ENCODE measurements around the gene MT1E. TPM values are rescaled to one million over a fixed set of nuclear protein-coding genes. Genes with fewer than 3 reads are reported as not detected.
A peak's percentile ranks its signal among the peaks of the same experiment; 100 is the strongest.

MT1E gene
- total and polyA plus RNA-seq, 9 donors, result 16.1 to 867 (median 65.3) TPM

DNA sequence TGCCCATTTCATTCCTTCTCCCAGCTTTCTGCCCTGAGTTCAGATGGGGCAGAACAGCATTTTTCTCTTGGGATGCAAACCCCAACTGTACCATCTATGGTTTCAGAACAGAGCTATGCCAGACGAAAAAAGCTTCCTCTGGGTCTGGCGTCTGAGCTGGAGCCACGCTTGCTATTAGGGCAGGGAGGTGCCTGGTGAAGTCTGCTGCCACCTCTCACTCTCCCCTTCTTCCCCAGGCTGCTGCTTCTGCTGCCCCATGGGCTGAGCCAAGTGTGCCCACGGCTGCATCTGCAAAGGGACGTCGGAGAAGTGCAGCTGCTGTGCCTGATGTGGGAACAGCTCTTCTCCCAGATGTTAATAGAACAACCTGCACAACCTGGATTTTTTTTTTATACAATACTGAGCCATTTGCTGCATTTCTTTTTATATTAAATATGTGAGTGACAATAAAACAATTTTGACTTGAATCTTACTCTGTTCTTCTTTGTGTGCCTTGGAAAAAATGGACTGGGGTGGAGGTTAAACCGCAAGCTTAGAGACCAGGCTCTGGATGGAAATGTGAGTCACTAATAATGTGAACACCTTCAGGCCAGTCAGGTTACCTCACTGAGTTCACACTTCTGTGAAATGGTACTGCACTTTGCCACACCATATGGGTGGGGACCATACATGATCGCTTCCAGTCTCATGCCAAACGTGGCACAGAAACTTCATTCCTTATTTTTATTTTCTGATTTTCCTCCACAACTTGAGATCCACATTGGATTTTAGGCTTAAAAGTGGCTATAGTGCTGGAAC is 11.2 kb downstream of the MT1E start:
- H3K27me3 ChIP-seq, result no peaks in the 10 kb centered on the region

DNA sequence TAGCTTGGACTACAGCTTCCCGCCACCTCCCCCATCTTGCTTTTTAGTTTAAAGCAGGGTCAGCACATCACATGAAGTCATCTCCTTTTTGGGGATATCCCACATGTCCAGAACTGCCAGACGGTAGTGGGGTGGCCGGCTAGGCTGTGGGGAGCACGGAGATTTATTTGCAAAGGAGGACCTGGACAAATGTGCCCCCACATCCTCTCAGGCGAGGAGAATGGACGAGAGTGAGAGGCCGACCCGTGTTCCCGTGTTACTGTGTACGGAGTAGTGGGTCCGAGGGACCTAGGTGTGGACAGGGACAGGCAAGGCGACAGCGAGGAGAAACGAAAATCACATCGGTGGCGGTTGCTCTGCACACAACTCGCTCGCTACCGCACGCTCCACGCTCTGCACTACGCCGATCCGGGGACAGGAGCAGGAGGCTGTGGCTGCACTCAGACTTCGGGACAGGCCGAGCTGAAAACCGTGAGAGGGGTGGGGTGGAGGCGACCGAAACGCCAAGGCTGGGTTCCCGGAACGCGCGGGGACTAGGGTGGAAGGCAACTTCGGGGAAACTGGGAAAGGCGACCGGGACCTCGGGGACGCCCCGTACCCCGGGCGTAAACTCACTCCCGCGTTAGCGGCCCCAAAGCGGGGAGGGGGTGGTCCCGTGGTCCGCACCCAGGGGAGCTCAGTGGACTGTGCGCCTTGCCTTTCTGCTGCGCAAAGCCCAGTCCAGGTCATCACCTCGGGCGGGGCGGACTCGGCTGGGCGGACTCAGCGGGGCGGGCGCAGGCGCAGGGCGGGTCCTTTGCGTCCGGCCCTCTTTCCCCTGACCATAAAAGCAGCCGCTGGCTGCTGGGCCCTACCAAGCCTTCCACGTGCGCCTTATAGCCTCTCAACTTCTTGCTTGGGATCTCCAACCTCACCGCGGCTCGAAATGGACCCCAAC is 12.5 kb downstream of the MT1E start, which contains the start of gene MT1A:
TSS of gene MT1A (plus strand) at position 853 of the 937 bp plus-strand sequence. CDS start at position 926, 73 bp downstream.
- Histone ChIP-seq H3K27ac (no peak within 1 kb of the TSS), H3K36me3 (no peaks in the 10 kb centered on the region), H3K27me3 (no peaks in the 10 kb centered on the region), H3K9me3 (no peaks in the 10 kb centered on the region), H3K4me1 (ENCODE audit: insufficient read depth) (peaks cover 9% of the 10 kb centered on the region), H3K4me3 (peak within 1 kb of the TSS; percentile 27)
- TF ChIP-seq EP300 (IDR thresholded peaks at IDR 0.05) (peak; percentile 39), POLR2A (IDR thresholded peaks at IDR 0.05) (peak; percentile 32)
- TF ChIP-seq, protein P1, sequence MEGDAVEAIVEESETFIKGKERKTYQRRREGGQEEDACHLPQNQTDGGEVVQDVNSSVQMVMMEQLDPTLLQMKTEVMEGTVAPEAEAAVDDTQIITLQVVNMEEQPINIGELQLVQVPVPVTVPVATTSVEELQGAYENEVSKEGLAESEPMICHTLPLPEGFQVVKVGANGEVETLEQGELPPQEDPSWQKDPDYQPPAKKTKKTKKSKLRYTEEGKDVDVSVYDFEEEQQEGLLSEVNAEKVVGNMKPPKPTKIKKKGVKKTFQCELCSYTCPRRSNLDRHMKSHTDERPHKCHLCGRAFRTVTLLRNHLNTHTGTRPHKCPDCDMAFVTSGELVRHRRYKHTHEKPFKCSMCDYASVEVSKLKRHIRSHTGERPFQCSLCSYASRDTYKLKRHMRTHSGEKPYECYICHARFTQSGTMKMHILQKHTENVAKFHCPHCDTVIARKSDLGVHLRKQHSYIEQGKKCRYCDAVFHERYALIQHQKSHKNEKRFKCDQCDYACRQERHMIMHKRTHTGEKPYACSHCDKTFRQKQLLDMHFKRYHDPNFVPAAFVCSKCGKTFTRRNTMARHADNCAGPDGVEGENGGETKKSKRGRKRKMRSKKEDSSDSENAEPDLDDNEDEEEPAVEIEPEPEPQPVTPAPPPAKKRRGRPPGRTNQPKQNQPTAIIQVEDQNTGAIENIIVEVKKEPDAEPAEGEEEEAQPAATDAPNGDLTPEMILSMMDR (IDR thresholded peaks at IDR 0.05), result no peak
- peak in 4 of 5 donors; percentile 33 to 77 (median 68) for DNase-seq
- intact Hi-C loops (cut with DNase I), result no loop called here
- 7 to 18% (median 14%) methylated on average over 58 to 68 of the region's 68 CpGs for WGBS, 3 donors

More for the DNA sequence above, 11.2 kb downstream of the MT1E start:
- Histone ChIP-seq H3K36me3 (no peaks in the 10 kb centered on the region), H3K4me3 (no peak overlapping the region), H3K27ac (no peak overlapping the region), H3K9me3 (no peaks in the 10 kb centered on the region), H3K4me1 (ENCODE audit: insufficient read depth) (peaks cover 9% of the 10 kb centered on the region)
- TF ChIP-seq EP300 (IDR thresholded peaks at IDR 0.05) (no peak), POLR2A (IDR thresholded peaks at IDR 0.05) (no peak)
- TF ChIP-seq, protein P1 (IDR thresholded peaks at IDR 0.05), result no peak
- intact Hi-C loops (cut with DNase I), result no loop called here
- no peak for DNase-seq
- WGBS, 3 donors, result 45 to 62% (median 59%) methylated on average over 9 of the region's 9 CpGs

DNA sequence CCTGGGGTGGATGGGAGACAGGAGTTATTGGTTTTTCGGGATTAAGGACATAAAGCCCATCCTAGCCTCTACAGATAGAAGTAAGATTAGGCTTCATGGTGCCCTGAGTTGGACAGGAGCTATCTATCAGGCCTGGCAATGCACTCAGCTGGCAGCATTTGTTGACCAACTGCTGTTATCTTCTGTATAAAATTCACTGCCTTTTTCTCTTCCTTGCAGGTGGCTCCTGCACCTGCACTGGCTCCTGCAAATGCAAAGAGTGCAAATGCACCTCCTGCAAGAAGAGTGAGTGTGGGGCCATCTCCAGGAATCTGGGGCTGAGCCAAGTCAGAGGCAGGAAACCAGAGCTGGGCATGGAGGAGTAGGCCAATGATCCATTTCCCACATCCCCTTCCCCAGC is 13.5 kb downstream of the MT1E start:
- Histone ChIP-seq H3K9me3 (no peaks in the 10 kb centered on the region), H3K4me3 (no peak overlapping the region), H3K36me3 (no peaks in the 10 kb centered on the region), H3K27me3 (no peaks in the 10 kb centered on the region), H3K27ac (no peak overlapping the region), H3K4me1 (ENCODE audit: insufficient read depth) (peaks cover 11% of the 10 kb centered on the region)
- intact Hi-C loops (cut with DNase I), result no loop called here
- DNase-seq, result no peak
- TF ChIP-seq, protein P1 (IDR thresholded peaks at IDR 0.05), result no peak
- no peak for TF ChIP-seq POLR2A (IDR thresholded peaks at IDR 0.05)
- 63 to 81% (median 81%) methylated on average over 1 of the region's 1 CpG for WGBS, 3 donors

DNA sequence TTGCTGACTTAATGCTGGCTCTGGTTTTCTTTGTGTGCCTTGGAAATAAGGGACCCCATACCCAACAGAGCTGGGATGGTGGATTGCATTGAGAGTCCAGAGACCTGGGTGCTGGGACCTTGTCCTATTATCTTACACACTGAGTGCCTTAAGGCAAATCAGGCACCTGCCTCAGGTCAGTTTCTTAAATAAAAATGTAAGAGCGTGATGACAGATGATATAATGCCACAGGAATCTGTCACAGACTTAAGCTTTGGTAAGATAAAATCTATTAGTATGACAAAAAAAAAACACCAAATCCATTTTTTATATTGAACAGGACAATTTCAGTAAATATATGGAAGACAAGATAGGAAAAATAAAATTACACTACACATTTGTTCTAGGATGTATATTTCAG is 14.5 kb downstream of the MT1E start:
- no peak for DNase-seq
- TF ChIP-seq POLR2A (IDR thresholded peaks at IDR 0.05), result no peak
- TF ChIP-seq, protein P1 (IDR thresholded peaks at IDR 0.05), result no peak
- TF ChIP-seq EP300 (IDR thresholded peaks at IDR 0.05), result no peak
- no peaks in the 10 kb centered on the region for H3K36me3 ChIP-seq
- H3K27me3 ChIP-seq, result no peaks in the 10 kb centered on the region
- H3K4me3 ChIP-seq, result no peak overlapping the region
- H3K27ac ChIP-seq, result no peak overlapping the region
- peaks cover 11% of the 10 kb centered on the region for H3K4me1 ChIP-seq (ENCODE audit: insufficient read depth)
- 79 to 91% (median 87%) methylated on average over 1 of the region's 1 CpG for WGBS, 3 donors
- no peaks in the 10 kb centered on the region for H3K9me3 ChIP-seq
- intact Hi-C loops (cut with DNase I), result no loop called here
